IgD-negative memory B cell (primary cell): ENCODE data around the gene SP140. TPM values are rescaled to one million over a fixed set of nuclear protein-coding genes. Genes with fewer than 3 reads are reported as not detected.
A peak's percentile ranks its signal among the peaks of the same experiment; 100 is the strongest.
"Not testable (repeated sequence)": the region's sequence is repeated elsewhere in the genome, so short reads cannot be mapped to it uniquely, and the experiment has no call there.

Experiments used
- H3K27ac Mint-ChIP-seq, 3 donors: one replicate each; pipeline ENCODE4 v1.8.0; 2020 to 2022; ENCODE audit warnings: mild to moderate bottlenecking in 3 of 3, mixed read lengths in 3 of 3, moderate library complexity in 1 of 3
- H3K27me3 Mint-ChIP-seq: one replicate; pipeline ENCODE4 v1.8.0; 2021; ENCODE audit warnings: mixed read lengths
- H3K36me3 Mint-ChIP-seq: one replicate; pipeline ENCODE4 v1.8.0; 2020; ENCODE audit warnings: mild to moderate bottlenecking, mixed read lengths
- H3K4me1 Mint-ChIP-seq, 3 donors: one replicate each; pipeline ENCODE4 v1.8.0; 2020 to 2022; ENCODE audit warnings: mixed read lengths in 3 of 3, mild to moderate bottlenecking in 1 of 3
- H3K4me3 Mint-ChIP-seq, 4 donors: one replicate each; pipeline ENCODE4 v1.8.0; 2020 to 2022; ENCODE audit warnings: mild to moderate bottlenecking in 4 of 4, mixed read lengths in 4 of 4, moderate library complexity in 3 of 4
- H3K9me3 Mint-ChIP-seq, 3 donors: one replicate each; pipeline ENCODE4 v1.8.0; 2020 to 2021; ENCODE audit warnings: mixed read lengths in 3 of 3, mild to moderate bottlenecking in 1 of 3
- polyA plus RNA-seq: library from polyadenylated mRNA; unstranded; fragments of 300-500 nt; fragmentation: Illumina TruSeq; gene quantifications from one replicate; pipeline ENCODE4 v1.2.3, GENCODE V29; 2021

The SP140 gene
- polyA plus RNA-seq, 1 donor from 2014 or later, result 130 TPM

GRCh38 chr2:230234845-230235244, 9.3 kb downstream of the SP140 start:
- H3K9me3 Mint-ChIP-seq, result peaks cover 5 to 16% (median 6%) of the 10 kb centered on the region in 3 donors
- H3K27me3 Mint-ChIP-seq, result peaks cover 2% of the 10 kb centered on the region
- H3K4me3 Mint-ChIP-seq, result peak overlapping the region; percentile 3 to 81 (median 72)
- peaks cover 23% of the 10 kb centered on the region for H3K36me3 Mint-ChIP-seq
- peaks cover 44 to 57% (median 44%) of the 10 kb centered on the region in 3 donors for H3K4me1 Mint-ChIP-seq
- H3K27ac Mint-ChIP-seq, result peak overlapping the region in 2 of 3 donors; percentile 44 to 81

- no peak overlapping the region for H3K4me3 Mint-ChIP-seq
- no peaks in the 10 kb centered on the region for H3K27me3 Mint-ChIP-seq
- H3K4me1 Mint-ChIP-seq, result peaks cover 4 to 9% (median 8%) of the 10 kb centered on the region in 3 donors
- H3K9me3 Mint-ChIP-seq, result no peaks in the 10 kb centered on the region
- peaks cover 12% of the 10 kb centered on the region for H3K36me3 Mint-ChIP-seq
- H3K27ac Mint-ChIP-seq, result no peak overlapping the region
Observed at GRCh38 chr2:230244211-230244610, 18.7 kb downstream of the SP140 start.

- H3K27ac Mint-ChIP-seq, result no peak overlapping the region
- no peaks in the 10 kb centered on the region for H3K9me3 Mint-ChIP-seq
- peaks cover 8% of the 10 kb centered on the region for H3K36me3 Mint-ChIP-seq
- H3K4me3 Mint-ChIP-seq, result no peak overlapping the region
- peaks cover 4 to 7% (median 6%) of the 10 kb centered on the region in 3 donors for H3K4me1 Mint-ChIP-seq
- no peaks in the 10 kb centered on the region for H3K27me3 Mint-ChIP-seq
Observed at GRCh38 chr2:230246206-230246605, 20.7 kb downstream of the SP140 start.

GRCh38 chr2:230250231-230250630, 24.7 kb downstream of the SP140 start:
- H3K36me3 Mint-ChIP-seq, result no peaks in the 10 kb centered on the region
- no peaks in the 10 kb centered on the region for H3K9me3 Mint-ChIP-seq
- H3K4me1 Mint-ChIP-seq, result peaks cover 0 to 5% (median under 1%) of the 10 kb centered on the region in 3 donors
- H3K27ac Mint-ChIP-seq, result peak overlapping the region in 1 of 3 donors; percentile 46
- no peak overlapping the region for H3K4me3 Mint-ChIP-seq
- no peaks in the 10 kb centered on the region for H3K27me3 Mint-ChIP-seq

GRCh38 chr2:230254152-230254881, 28.8 kb downstream of the SP140 start:
- Mint-ChIP-seq H3K27ac (no peak overlapping the region), H3K9me3 (no peaks in the 10 kb centered on the region), H3K4me3 (no peak overlapping the region), H3K27me3 (no peaks in the 10 kb centered on the region), H3K36me3 (peaks cover 4% of the 10 kb centered on the region), H3K4me1 (peaks cover 19 to 22% (median 20%) of the 10 kb centered on the region in 3 donors)

- Mint-ChIP-seq H3K36me3 (peaks cover 21% of the 10 kb centered on the region), H3K27ac (peak overlapping the region; percentile 50 to 86 (median 72)), H3K27me3 (no peaks in the 10 kb centered on the region), H3K9me3 (peaks cover 0 to 5% (median 0%) of the 10 kb centered on the region in 3 donors), H3K4me3 (peak overlapping the region in 2 of 4 donors; percentile 58 to 74), H3K4me1 (peaks cover 37 to 40% (median 39%) of the 10 kb centered on the region in 3 donors)
Observed at GRCh38 chr2:230256733-230257332, 31.3 kb downstream of the SP140 start.

- Mint-ChIP-seq H3K4me1 (peaks cover 46 to 53% (median 52%) of the 10 kb centered on the region in 3 donors), H3K27ac (peak overlapping the region in 2 of 3 donors; percentile 50 to 86), H3K9me3 (peaks cover 0 to 5% (median 0%) of the 10 kb centered on the region in 3 donors), H3K36me3 (peaks cover 25% of the 10 kb centered on the region), H3K4me3 (no peak overlapping the region), H3K27me3 (no peaks in the 10 kb centered on the region)
Observed at GRCh38 chr2:230258483-230258882, 32.9 kb downstream of the SP140 start.

- Mint-ChIP-seq H3K4me3 (peak overlapping the region; percentile 1 to 58 (median 15)), H3K36me3 (peaks cover 25% of the 10 kb centered on the region), H3K9me3 (peaks cover 0 to 5% (median 0%) of the 10 kb centered on the region in 3 donors), H3K27me3 (no peaks in the 10 kb centered on the region), H3K4me1 (peaks cover 58 to 66% (median 63%) of the 10 kb centered on the region in 3 donors), H3K27ac (peak overlapping the region; percentile 23 to 92 (median 72))
Observed at GRCh38 chr2:230262246-230262645, 36.7 kb downstream of the SP140 start.

- Mint-ChIP-seq H3K4me1 (peaks cover 68 to 76% (median 70%) of the 10 kb centered on the region in 3 donors), H3K36me3 (peaks cover 29% of the 10 kb centered on the region), H3K27ac (peak overlapping the region; percentile 14 to 86 (median 20))
- not testable (repeated sequence) for H3K27me3 Mint-ChIP-seq, H3K4me3 Mint-ChIP-seq, H3K9me3 Mint-ChIP-seq
Observed at GRCh38 chr2:230264945-230265344, 39.4 kb downstream of the SP140 start.

- Mint-ChIP-seq H3K4me3 (peak overlapping the region in 3 of 4 donors; percentile 2 to 61 (median 2)), H3K4me1 (peaks cover 55 to 63% (median 62%) of the 10 kb centered on the region in 3 donors), H3K36me3 (peaks cover 20% of the 10 kb centered on the region), H3K9me3 (no peaks in the 10 kb centered on the region), H3K27ac (peak overlapping the region; percentile 63 to 90 (median 86)), H3K27me3 (no peaks in the 10 kb centered on the region)
Observed at GRCh38 chr2:230266638-230267037, 41.1 kb downstream of the SP140 start.

- H3K4me1 Mint-ChIP-seq, result peaks cover 52 to 59% (median 58%) of the 10 kb centered on the region in 3 donors
- H3K27ac Mint-ChIP-seq, result peak overlapping the region; percentile 63 to 90 (median 86)
- no peaks in the 10 kb centered on the region for H3K9me3 Mint-ChIP-seq
- H3K4me3 Mint-ChIP-seq, result peak overlapping the region in 3 of 4 donors; percentile 24 to 71 (median 58)
- H3K36me3 Mint-ChIP-seq, result peaks cover 21% of the 10 kb centered on the region
- no peaks in the 10 kb centered on the region for H3K27me3 Mint-ChIP-seq
Observed at GRCh38 chr2:230267059-230267458, 41.5 kb downstream of the SP140 start.

- peaks cover 23% of the 10 kb centered on the region for H3K36me3 Mint-ChIP-seq
- H3K9me3 Mint-ChIP-seq, result no peaks in the 10 kb centered on the region
- no peaks in the 10 kb centered on the region for H3K27me3 Mint-ChIP-seq
- H3K4me1 Mint-ChIP-seq, result peaks cover 47 to 54% (median 53%) of the 10 kb centered on the region in 3 donors
- peak overlapping the region in 3 of 4 donors; percentile 24 to 71 (median 58) for H3K4me3 Mint-ChIP-seq
- peak overlapping the region; percentile 46 to 90 (median 63) for H3K27ac Mint-ChIP-seq
Observed at GRCh38 chr2:230267556-230267955, 42.0 kb downstream of the SP140 start.

GRCh38 chr2:230268606-230269243, 43.2 kb downstream of the SP140 start:
- peaks cover 23% of the 10 kb centered on the region for H3K36me3 Mint-ChIP-seq
- H3K4me1 Mint-ChIP-seq, result peaks cover 43 to 46% (median 45%) of the 10 kb centered on the region in 3 donors
- no peaks in the 10 kb centered on the region for H3K9me3 Mint-ChIP-seq
- peak overlapping the region; percentile 56 to 90 (median 88) for H3K27ac Mint-ChIP-seq
- peak overlapping the region in 3 of 4 donors; percentile 12 to 87 (median 83) for H3K4me3 Mint-ChIP-seq
- no peaks in the 10 kb centered on the region for H3K27me3 Mint-ChIP-seq

GRCh38 chr2:230269715-230270114, 44.2 kb downstream of the SP140 start:
- Mint-ChIP-seq H3K36me3 (peaks cover 22% of the 10 kb centered on the region), H3K4me3 (peak overlapping the region in 3 of 4 donors; percentile 28 to 87 (median 83)), H3K27me3 (no peaks in the 10 kb centered on the region), H3K27ac (peak overlapping the region; percentile 24 to 88 (median 56)), H3K9me3 (no peaks in the 10 kb centered on the region), H3K4me1 (peaks cover 39 to 44% (median 42%) of the 10 kb centered on the region in 3 donors)

GRCh38 chr2:230282936-230283335, 57.4 kb downstream of the SP140 start:
- Mint-ChIP-seq H3K4me1 (peaks cover 0 to 10% (median 8%) of the 10 kb centered on the region in 3 donors), H3K27ac (peak overlapping the region in 2 of 3 donors; percentile 48 to 59), H3K4me3 (peak overlapping the region in 1 of 4 donors; percentile 59), H3K27me3 (no peaks in the 10 kb centered on the region), H3K36me3 (peaks cover 17% of the 10 kb centered on the region), H3K9me3 (no peaks in the 10 kb centered on the region)
